ENCODE data around the gene KIF4A. TPM values are rescaled to one million over a fixed set of nuclear protein-coding genes. Genes with fewer than 3 reads are reported as not detected.
A peak's percentile ranks its signal among the peaks of the same experiment; 100 is the strongest.
"Not testable (repeated sequence)": the region's sequence is repeated elsewhere in the genome, so short reads cannot be mapped to it uniquely, and the experiment has no call there.

KIF4A gene
- total RNA-seq, 1 experiment from 2014 or later = 40.3 TPM

DNA sequence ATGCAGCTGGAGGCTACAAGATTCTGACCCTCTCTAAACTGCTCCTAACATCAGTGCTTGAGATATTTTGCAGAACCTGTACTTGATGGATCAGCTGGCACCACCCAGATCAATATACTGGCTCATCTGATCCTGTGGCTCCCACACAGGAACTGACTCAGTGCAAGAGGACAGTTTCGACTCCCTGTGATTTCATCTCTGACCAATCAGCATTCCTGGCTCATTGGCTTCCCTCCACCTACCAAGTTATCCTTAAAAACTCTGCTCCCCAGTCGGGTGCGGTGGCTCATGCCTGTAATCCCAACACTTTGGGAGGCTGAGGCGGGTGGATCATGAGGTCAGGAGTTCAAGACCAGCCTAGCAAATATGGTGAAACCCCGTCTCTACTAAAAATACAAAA, 46.3 kb upstream of the KIF4A start:
- POLR2A ChIA-PET; H3K9me3 ChIP-seq (ENCODE audit: control insufficient read depth in 1 of 2, insufficient read depth in 1 of 2, low read depth in 1 of 2, low read length in 2 of 2); H3K79me2 ChIP-seq (ENCODE audit: insufficient read depth, low read length); H3K27ac ChIP-seq (ENCODE audit: low read depth, low read length); BruUV-seq (replicated peaks); H3K4me3 ChIP-seq (replicated peaks in 1 of 2; ENCODE audit: low read depth in 1 of 2, low read length in 2 of 2); H3K9ac ChIP-seq (ENCODE audit: low read length); RAD21 ChIA-PET (ENCODE audit: low non-redundant PET in 1 of 2, low total read pairs in 2 of 2, uncharacterized antibody in 2 of 2, unreplicated experiment in 2 of 2); H3K27me3 ChIP-seq (ENCODE audit: insufficient read depth, low read length); H4K20me1 ChIP-seq (ENCODE audit: insufficient read depth); H3K36me3 ChIP-seq (ENCODE audit: control insufficient read depth in 1 of 2, insufficient read depth in 2 of 2, low read length in 2 of 2); H2AFZ ChIP-seq (ENCODE audit: low read depth, low read length, poor library complexity, severe bottlenecking); intact Hi-C loops (cut with micrococcal nuclease); H3K9me2 ChIP-seq (ENCODE audit: insufficient read depth); CTCF ChIA-PET: not testable (repeated sequence)
- DNase-seq (ENCODE audit: low read depth, low spot score) (peak; percentile 34), ATAC-seq (peak; percentile 58)
- peak overlapping the region; percentile 19 for H3K4me2 ChIP-seq (ENCODE audit: low read length)
- H3K4me1 ChIP-seq (ENCODE audit: control insufficient read depth in 1 of 2, insufficient read depth in 2 of 2, low read length in 2 of 2) = peaks cover 0 to 12% of the 10 kb centered on the region in 2 experiments; a peak in 1 of 4 replicates
- TF ChIP-seq SP1 (IDR thresholded peaks at IDR 0.05; ENCODE audit: low read depth) (0 out of 2 replicates have a peak, but pooled peaks have one; percentile 21), CBX3 (IDR thresholded peaks at IDR 0.05; ENCODE audit: low read depth) (0 out of 2 replicates have a peak, but pooled peaks have one; percentile 47), FOSL1 (IDR thresholded peaks at IDR 0.05; ENCODE audit: low read depth) (peak; percentile 49), JUND (IDR thresholded peaks at IDR 0.05) (peak; percentile 29; the same call in 1 of the 2 replicates)

DNA sequence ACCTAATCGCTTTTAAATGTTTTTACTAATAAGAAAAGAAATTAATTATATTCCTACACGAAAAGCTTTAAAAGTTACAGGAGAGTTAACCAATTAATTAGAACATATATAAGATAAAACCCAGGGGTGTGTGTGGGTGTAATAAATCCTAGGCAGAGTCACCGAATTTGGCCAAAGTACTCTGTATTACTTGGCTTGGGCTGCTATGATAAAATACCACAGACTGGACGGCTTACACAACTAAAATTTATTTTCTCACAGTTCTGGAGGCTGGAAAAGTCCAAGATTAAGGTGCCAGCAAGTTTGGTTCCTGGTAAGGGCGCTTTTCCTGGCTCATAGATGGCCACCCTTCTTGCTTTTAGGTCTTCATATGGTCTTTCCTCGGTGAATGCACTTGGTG, 45.0 kb upstream of the KIF4A start:
- intact Hi-C loops (cut with micrococcal nuclease) = no loop called here
- no peaks in the 10 kb centered on the region for H4K20me1 ChIP-seq (ENCODE audit: insufficient read depth)
- H3K27me3 ChIP-seq (ENCODE audit: insufficient read depth, low read length) = no peaks in the 10 kb centered on the region
- BruUV-seq (replicated peaks) = no TSS peak
- DNase-seq (ENCODE audit: low read depth, low spot score) (no peak), ATAC-seq (no peak)
- no peaks in the 10 kb centered on the region for H3K36me3 ChIP-seq (ENCODE audit: control insufficient read depth in 1 of 2, insufficient read depth in 2 of 2, low read length in 2 of 2)
- no peak overlapping the region for H3K9ac ChIP-seq (ENCODE audit: low read length)
- peaks cover 0 to 12% of the 10 kb centered on the region in 2 experiments; a peak in 1 of 4 replicates for H3K4me1 ChIP-seq (ENCODE audit: control insufficient read depth in 1 of 2, insufficient read depth in 2 of 2, low read length in 2 of 2)
- no peak overlapping the region for H3K27ac ChIP-seq (ENCODE audit: low read depth, low read length)
- no peak overlapping the region for H3K4me3 ChIP-seq (replicated peaks in 1 of 2; ENCODE audit: low read depth in 1 of 2, low read length in 2 of 2)
- POLR2A ChIA-PET = no interaction called here
- H3K4me2 ChIP-seq (ENCODE audit: low read length) = no peak overlapping the region
- RAD21 ChIA-PET (ENCODE audit: low non-redundant PET in 1 of 2, low total read pairs in 2 of 2, uncharacterized antibody in 2 of 2, unreplicated experiment in 2 of 2) = no interaction called here
- no peaks in the 10 kb centered on the region for H3K9me3 ChIP-seq (ENCODE audit: control insufficient read depth in 1 of 2, insufficient read depth in 1 of 2, low read depth in 1 of 2, low read length in 2 of 2)
- no peak overlapping the region for H2AFZ ChIP-seq (ENCODE audit: low read depth, low read length, poor library complexity, severe bottlenecking)
- H3K9me2 ChIP-seq (ENCODE audit: insufficient read depth) = no peaks in the 10 kb centered on the region
- no peak for TF ChIP-seq ZBTB33 (IDR thresholded peaks at IDR 0.05; ENCODE audit: extremely low read depth, insufficient replicate concordance, low read length)
- TF ChIP-seq, protein P1, sequence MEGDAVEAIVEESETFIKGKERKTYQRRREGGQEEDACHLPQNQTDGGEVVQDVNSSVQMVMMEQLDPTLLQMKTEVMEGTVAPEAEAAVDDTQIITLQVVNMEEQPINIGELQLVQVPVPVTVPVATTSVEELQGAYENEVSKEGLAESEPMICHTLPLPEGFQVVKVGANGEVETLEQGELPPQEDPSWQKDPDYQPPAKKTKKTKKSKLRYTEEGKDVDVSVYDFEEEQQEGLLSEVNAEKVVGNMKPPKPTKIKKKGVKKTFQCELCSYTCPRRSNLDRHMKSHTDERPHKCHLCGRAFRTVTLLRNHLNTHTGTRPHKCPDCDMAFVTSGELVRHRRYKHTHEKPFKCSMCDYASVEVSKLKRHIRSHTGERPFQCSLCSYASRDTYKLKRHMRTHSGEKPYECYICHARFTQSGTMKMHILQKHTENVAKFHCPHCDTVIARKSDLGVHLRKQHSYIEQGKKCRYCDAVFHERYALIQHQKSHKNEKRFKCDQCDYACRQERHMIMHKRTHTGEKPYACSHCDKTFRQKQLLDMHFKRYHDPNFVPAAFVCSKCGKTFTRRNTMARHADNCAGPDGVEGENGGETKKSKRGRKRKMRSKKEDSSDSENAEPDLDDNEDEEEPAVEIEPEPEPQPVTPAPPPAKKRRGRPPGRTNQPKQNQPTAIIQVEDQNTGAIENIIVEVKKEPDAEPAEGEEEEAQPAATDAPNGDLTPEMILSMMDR (IDR thresholded peaks at IDR 0.05 in 2 of 3, conservative IDR thresholded peaks at IDR 0.05 in 1 of 3; ENCODE audit: borderline replicate concordance in 1 of 3, insufficient read depth in 1 of 3, low read depth in 2 of 3, low read length in 2 of 3) = no peak
- TF ChIP-seq ZFX (IDR thresholded peaks at IDR 0.05) = no peak
- H3K79me2 ChIP-seq (ENCODE audit: insufficient read depth, low read length) = no peaks in the 10 kb centered on the region
- CTCF ChIA-PET = no interaction called here

Measured in HCT116 (cell line).